ENCODE measurements around the gene SIK2. TPM values are rescaled to one million over a fixed set of nuclear protein-coding genes. Genes with fewer than 3 reads are reported as not detected.

Gene SIK2
- total RNA-seq, 4 donors from 2014 or later = 6.6 to 19.1 (median 16.2) TPM

DNA sequence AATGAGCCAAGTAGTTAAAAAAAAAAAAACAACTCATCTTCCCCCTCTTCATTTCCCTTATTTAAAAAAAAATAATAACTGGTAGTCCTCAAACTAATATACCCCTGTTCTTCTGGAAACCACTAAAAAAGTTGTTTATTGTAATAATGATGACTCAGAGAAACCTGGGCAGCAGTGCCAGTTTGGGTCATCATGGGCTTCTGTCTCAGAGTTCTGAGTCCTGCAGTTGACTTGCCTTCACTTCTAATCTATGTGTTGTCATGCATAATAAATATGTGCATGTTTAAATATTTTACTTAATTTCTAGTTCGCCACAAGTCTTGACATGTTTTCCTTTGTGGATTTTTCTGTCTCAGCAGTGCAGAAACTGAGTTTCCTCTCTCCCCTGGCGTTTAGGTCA is 117.1 kb downstream of the SIK2 start:
- intact Hi-C loops (cut with DNase I; ENCODE audit: low total_unique reads) = no loop called here
- no peaks in the 10 kb centered on the region for H3K27me3 ChIP-seq
- peaks cover 5 to 16% (median 15%) of the 10 kb centered on the region in 4 donors for H3K4me1 ChIP-seq
- H3K36me3 ChIP-seq = peaks cover 0 to 40% (median 16%) of the 10 kb centered on the region in 4 donors
- no peak for DNase-seq
- no peak for TF ChIP-seq POLR2A (IDR thresholded peaks at IDR 0.05)
- TF ChIP-seq EP300 (IDR thresholded peaks at IDR 0.05; ENCODE audit: low read depth) = no peak
- TF ChIP-seq, protein P1, sequence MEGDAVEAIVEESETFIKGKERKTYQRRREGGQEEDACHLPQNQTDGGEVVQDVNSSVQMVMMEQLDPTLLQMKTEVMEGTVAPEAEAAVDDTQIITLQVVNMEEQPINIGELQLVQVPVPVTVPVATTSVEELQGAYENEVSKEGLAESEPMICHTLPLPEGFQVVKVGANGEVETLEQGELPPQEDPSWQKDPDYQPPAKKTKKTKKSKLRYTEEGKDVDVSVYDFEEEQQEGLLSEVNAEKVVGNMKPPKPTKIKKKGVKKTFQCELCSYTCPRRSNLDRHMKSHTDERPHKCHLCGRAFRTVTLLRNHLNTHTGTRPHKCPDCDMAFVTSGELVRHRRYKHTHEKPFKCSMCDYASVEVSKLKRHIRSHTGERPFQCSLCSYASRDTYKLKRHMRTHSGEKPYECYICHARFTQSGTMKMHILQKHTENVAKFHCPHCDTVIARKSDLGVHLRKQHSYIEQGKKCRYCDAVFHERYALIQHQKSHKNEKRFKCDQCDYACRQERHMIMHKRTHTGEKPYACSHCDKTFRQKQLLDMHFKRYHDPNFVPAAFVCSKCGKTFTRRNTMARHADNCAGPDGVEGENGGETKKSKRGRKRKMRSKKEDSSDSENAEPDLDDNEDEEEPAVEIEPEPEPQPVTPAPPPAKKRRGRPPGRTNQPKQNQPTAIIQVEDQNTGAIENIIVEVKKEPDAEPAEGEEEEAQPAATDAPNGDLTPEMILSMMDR (IDR thresholded peaks at IDR 0.05) = no peak
- no peak for TF ChIP-seq POLR2AphosphoS5 (IDR thresholded peaks at IDR 0.05)
- no peak overlapping the region for H3K27ac ChIP-seq
- in situ Hi-C loops (cut with MboI; ENCODE audit: low pct_ligation_motif_present in 1 of 4, low pct_unique_long_range_greater_than_20kb in 1 of 4, low sequenced_read_pairs in 3 of 4) = loop anchor here in 1 of 4 donors (10.0 kb wide), 1 partner anchor 105 kb away; no protein-coding TSS in a partner anchor
- 87 to 100% methylated on average over 1 to 2 of the region's 2 CpGs for WGBS, 2 donors (ENCODE audit: low coverage in 1 of 2)
- H3K9me3 ChIP-seq = no peaks in the 10 kb centered on the region
- no peak overlapping the region for H3K4me3 ChIP-seq

DNA sequence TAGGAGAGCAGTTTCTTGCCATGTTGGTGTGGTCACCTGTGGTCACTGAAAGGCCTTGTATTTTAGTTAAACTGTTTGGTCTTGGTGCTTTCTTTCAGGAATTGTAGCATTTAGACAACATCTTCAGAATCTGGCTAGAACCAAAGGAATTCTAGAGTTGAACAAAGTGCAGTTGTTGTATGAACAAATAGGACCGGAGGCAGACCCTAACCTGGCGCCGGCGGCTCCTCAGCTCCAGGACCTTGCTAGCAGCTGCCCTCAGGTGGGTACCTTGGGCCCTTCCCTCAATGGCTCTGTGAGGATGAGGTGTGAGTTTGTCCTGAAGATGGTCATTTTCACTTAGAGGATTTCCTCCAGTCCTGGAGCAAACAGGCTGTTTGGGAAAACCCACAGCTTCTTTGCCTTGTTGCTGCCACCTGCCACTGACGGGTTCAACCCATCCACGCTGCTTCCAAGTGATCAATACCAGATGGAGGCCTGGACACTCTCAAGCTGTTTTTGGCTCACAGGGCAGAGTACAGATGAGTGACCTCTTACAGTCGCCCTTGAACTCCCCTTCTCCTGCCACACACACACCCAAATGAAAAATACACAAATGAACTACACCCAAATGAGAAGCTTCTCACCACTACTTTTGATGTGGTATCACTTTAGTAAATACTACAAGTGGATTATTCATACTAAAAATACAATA is 118.7 kb downstream of the SIK2 start:
- TF ChIP-seq POLR2AphosphoS5 (IDR thresholded peaks at IDR 0.05) (no peak), EP300 (IDR thresholded peaks at IDR 0.05; ENCODE audit: low read depth) (no peak), POLR2A (IDR thresholded peaks at IDR 0.05) (no peak)
- TF ChIP-seq, protein P1 (IDR thresholded peaks at IDR 0.05) = no peak
- intact Hi-C loops (cut with DNase I; ENCODE audit: low total_unique reads) = no loop called here
- in situ Hi-C loops (cut with MboI; ENCODE audit: low pct_ligation_motif_present in 1 of 4, low pct_unique_long_range_greater_than_20kb in 1 of 4, low sequenced_read_pairs in 3 of 4) = no loop called here

DNA sequence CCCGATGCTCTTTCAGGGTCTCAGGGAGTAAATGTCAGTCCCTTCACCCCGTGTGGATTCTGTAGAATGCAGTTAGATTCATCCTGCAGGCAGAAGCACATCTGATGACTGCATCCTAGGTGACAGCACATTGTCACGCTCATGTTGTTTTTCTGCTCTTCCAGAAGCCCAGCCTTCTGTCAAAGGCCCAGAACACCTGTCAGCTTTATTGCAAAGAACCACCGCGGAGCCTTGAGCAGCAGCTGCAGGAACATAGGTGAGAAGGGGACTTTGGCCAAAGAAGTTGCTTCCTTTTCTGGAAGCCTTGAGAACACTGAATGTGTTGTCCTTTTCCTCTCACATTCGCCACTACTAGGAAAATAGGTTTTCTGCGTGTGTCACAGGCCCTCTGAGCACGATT is 120.3 kb downstream of the SIK2 start:
- in situ Hi-C loops (cut with MboI; ENCODE audit: low pct_ligation_motif_present in 1 of 4, low pct_unique_long_range_greater_than_20kb in 1 of 4, low sequenced_read_pairs in 3 of 4) (no loop called here), intact Hi-C loops (cut with DNase I; ENCODE audit: low total_unique reads) (no loop called here)
- TF ChIP-seq, protein P1 (IDR thresholded peaks at IDR 0.05) = no peak
- no peak for TF ChIP-seq POLR2A (IDR thresholded peaks at IDR 0.05)
- H3K4me1 ChIP-seq = peaks cover 5 to 16% (median 15%) of the 10 kb centered on the region in 4 donors
- no peak overlapping the region for H3K27ac ChIP-seq
- H3K27me3 ChIP-seq = no peaks in the 10 kb centered on the region
- no peaks in the 10 kb centered on the region for H3K9me3 ChIP-seq
- H3K4me3 ChIP-seq = no peak overlapping the region
- no peak for DNase-seq
- H3K36me3 ChIP-seq = peaks cover 0 to 55% (median 25%) of the 10 kb centered on the region in 4 donors
- 61% methylated on average over 8 of the region's 8 CpGs; no CpG with 5 or more reads in 1 of the 2 donors for WGBS, 2 donors (ENCODE audit: low coverage in 1 of 2)

More for the DNA sequence above, 118.7 kb downstream of the SIK2 start:
- H3K9me3 ChIP-seq = no peaks in the 10 kb centered on the region
- H3K36me3 ChIP-seq = peaks cover 0 to 48% (median 24%) of the 10 kb centered on the region in 4 donors
- H3K4me3 ChIP-seq = no peak overlapping the region
- H3K4me1 ChIP-seq = peaks cover 5 to 16% (median 15%) of the 10 kb centered on the region in 4 donors
- DNase-seq = no peak
- no peak overlapping the region for H3K27ac ChIP-seq
- H3K27me3 ChIP-seq = no peaks in the 10 kb centered on the region
- WGBS, 2 donors (ENCODE audit: low coverage in 1 of 2) = 60 to 89% methylated on average over 1 to 7 of the region's 7 CpGs

DNA sequence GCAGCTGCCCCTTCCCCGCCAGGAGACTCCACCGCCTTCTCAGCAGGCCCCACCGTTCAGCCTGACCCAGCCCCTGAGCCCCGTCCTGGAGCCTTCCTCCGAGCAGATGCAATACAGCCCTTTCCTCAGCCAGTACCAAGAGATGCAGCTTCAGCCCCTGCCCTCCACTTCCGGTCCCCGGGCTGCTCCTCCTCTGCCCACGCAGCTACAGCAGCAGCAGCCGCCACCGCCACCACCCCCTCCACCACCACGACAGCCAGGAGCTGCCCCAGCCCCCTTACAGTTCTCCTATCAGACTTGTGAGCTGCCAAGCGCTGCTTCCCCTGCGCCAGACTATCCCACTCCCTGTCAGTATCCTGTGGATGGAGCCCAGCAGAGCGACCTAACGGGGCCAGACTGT is 121.3 kb downstream of the SIK2 start:
- no peak overlapping the region for H3K27ac ChIP-seq
- H3K27me3 ChIP-seq = no peaks in the 10 kb centered on the region
- peaks cover 0 to 55% (median 25%) of the 10 kb centered on the region in 4 donors for H3K36me3 ChIP-seq
- no peak overlapping the region for H3K4me3 ChIP-seq
- intact Hi-C loops (cut with DNase I; ENCODE audit: low total_unique reads) = no loop called here
- H3K9me3 ChIP-seq = no peaks in the 10 kb centered on the region
- TF ChIP-seq POLR2A (IDR thresholded peaks at IDR 0.05) = no peak
- TF ChIP-seq, protein P1 (IDR thresholded peaks at IDR 0.05) = no peak
- TF ChIP-seq POLR2AphosphoS5 (IDR thresholded peaks at IDR 0.05) = no peak
- TF ChIP-seq EP300 (IDR thresholded peaks at IDR 0.05; ENCODE audit: low read depth) = no peak
- no peak for DNase-seq
- H3K4me1 ChIP-seq = peaks cover 4 to 5% (median 4%) of the 10 kb centered on the region in 4 donors
- in situ Hi-C loops (cut with MboI; ENCODE audit: low pct_ligation_motif_present in 1 of 4, low pct_unique_long_range_greater_than_20kb in 1 of 4, low sequenced_read_pairs in 3 of 4) = no loop called here
- WGBS, 2 donors (ENCODE audit: low coverage in 1 of 2) = 92% methylated on average over 15 of the region's 15 CpGs; no CpG with 5 or more reads in 1 of the 2 donors
